ENCODE data around the gene BBS5. TPM values are rescaled to one million over a fixed set of nuclear protein-coding genes. Genes with fewer than 3 reads are reported as not detected.
"Not testable (repeated sequence)": the region's sequence is repeated elsewhere in the genome, so short reads cannot be mapped to it uniquely, and the experiment has no call there.

The BBS5 gene
- total RNA-seq = 1 to 10 TPM; 6.6 to 9.2 (median 7.9) TPM

DNA sequence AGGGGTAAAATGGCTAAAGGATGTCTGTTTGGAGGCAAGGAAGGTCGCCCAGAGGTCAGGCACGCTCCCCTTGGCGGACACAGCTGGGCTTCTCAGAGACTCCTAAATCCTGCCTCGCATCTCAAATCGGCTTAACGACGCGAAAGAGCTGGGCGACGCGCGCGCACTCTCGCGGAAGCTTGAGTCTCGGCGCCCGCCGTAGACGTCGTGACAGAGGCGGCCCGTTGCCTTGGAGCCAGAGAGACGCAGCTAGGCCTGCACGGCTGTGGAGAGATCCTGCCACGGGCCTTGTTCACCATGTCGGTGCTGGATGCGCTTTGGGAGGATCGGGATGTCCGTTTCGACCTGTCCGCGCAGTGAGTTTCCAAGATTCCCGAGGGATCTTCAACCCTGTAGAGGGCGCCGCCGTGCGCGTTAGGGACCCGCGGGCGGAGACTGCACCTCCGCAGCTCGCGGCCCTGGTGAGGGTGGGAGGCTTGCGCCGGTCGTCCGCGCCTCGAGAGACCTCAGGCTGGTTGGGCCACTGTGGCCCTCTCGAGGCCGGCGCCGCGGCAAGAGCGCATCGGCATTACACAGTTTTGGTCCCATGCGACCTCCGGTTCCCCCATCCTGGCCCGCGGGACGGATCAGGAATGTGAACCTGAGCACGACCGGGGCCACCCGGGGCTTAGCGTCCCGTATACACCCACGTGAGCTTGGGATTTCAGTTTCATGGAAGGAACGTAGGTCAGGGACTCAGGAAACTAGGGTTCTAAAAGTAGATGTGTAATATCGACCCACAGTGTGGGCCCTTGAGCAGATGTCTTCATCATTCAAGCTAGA, at the start of gene BBS5:
Gene BBS5, plus strand, starts transcription at position 238 of the 822 bp plus-strand sequence. Its CDS starts 60 bp downstream, at position 298.
- Histone ChIP-seq H3K4me3 (peak within 1 kb of the TSS; percentile 72 to 89 (median 84)), H3K4me1 (no peaks in the 10 kb centered on the region), H3K27ac (peak within 1 kb of the TSS; percentile 83), H3K27me3 (no peaks in the 10 kb centered on the region), H3K9me3 (no peaks in the 10 kb centered on the region), H3K36me3 (no peaks in the 10 kb centered on the region)
- peak; percentile 57 to 82 for DNase-seq (ENCODE audit: low spot score in 2 of 2)
- no peak for TF ChIP-seq POLR2A (IDR thresholded peaks at IDR 0.05)
- TF ChIP-seq POLR2AphosphoS5 (IDR thresholded peaks at IDR 0.05) = peak; percentile 31 to 49 (median 49)
- TF ChIP-seq, protein P1, sequence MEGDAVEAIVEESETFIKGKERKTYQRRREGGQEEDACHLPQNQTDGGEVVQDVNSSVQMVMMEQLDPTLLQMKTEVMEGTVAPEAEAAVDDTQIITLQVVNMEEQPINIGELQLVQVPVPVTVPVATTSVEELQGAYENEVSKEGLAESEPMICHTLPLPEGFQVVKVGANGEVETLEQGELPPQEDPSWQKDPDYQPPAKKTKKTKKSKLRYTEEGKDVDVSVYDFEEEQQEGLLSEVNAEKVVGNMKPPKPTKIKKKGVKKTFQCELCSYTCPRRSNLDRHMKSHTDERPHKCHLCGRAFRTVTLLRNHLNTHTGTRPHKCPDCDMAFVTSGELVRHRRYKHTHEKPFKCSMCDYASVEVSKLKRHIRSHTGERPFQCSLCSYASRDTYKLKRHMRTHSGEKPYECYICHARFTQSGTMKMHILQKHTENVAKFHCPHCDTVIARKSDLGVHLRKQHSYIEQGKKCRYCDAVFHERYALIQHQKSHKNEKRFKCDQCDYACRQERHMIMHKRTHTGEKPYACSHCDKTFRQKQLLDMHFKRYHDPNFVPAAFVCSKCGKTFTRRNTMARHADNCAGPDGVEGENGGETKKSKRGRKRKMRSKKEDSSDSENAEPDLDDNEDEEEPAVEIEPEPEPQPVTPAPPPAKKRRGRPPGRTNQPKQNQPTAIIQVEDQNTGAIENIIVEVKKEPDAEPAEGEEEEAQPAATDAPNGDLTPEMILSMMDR (IDR thresholded peaks at IDR 0.05) = peak in 1 of 3 donors; percentile 35
- intact Hi-C loops (cut with DNase I; ENCODE audit: low total_unique reads) = no loop called here

DNA sequence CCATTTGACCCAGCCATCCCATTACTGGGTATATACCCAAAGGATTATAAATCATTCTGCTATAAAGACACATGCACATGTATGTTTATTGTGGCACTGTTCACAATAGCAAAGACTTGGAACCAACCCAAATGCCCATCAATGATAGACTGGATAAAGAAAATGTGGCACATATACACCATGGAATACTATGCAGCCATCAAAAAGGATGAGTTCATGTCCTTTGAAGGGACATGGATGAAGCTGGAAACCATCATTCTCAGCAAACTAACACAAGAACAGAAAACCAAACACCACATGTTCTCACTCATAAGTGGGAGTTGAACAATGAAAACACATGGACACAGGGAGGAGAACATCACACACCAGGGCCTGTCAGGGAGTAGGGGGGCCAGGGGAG, 47.5 kb upstream of the BBS5 start:
- H3K4me1 ChIP-seq; DNase-seq (ENCODE audit: low spot score in 2 of 2); H3K4me3 ChIP-seq; H3K9me3 ChIP-seq; H3K27ac ChIP-seq; H3K27me3 ChIP-seq; intact Hi-C loops (cut with DNase I; ENCODE audit: low total_unique reads); H3K36me3 ChIP-seq: not testable (repeated sequence)

DNA sequence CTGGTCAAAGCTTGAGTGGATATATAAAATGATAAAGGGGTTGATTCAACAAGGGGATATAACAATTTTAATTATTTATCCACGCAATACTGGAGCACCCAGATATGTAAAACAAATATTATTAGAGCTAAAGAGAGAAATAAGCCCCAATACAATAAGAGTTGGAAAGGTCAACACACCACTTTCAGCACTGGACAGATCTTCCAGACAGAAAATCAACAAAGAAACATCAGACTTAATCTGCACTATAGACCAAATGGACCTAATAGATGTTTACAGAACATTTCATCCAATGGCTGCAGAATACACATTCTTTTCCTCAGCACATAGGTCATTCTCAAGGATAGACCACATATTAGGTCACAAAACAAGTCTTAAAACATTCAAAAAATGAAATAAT, 45.1 kb upstream of the BBS5 start:
- H3K36me3 ChIP-seq; intact Hi-C loops (cut with DNase I; ENCODE audit: low total_unique reads); H3K4me1 ChIP-seq; H3K4me3 ChIP-seq; H3K9me3 ChIP-seq; DNase-seq (ENCODE audit: low spot score in 2 of 2); H3K27me3 ChIP-seq; H3K27ac ChIP-seq: not testable (repeated sequence)

DNA sequence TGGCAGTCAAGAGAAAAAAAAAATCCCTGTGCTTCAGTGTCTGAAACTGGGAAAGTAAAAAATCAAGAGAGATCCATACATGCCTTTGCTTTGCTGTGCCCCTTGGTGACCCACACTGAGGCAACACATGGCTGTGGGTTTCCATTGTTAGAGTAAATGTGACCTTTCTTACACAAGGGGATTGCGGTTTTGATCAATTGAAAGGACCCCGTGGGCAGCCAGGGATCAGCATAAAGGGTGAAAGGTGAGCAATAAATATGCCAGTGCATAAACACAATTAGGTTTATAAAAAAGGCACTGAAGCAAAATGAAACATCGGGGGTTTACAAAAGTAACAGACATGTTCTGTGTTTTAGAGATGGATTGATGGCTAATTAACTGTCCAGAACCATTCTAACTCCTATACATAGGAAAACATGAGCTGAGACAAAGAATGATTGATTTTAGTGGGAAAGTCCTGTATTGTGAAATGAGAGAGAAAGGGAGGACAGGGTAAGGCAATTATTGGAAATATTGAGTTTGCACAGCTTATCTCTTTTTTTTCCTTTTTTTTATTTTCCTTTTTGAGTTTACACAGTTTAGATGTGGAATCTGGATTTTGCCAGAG, 40.7 kb upstream of the BBS5 start:
- DNase-seq (ENCODE audit: low spot score in 2 of 2) = no peak
- H3K27ac ChIP-seq = no peak overlapping the region

DNA sequence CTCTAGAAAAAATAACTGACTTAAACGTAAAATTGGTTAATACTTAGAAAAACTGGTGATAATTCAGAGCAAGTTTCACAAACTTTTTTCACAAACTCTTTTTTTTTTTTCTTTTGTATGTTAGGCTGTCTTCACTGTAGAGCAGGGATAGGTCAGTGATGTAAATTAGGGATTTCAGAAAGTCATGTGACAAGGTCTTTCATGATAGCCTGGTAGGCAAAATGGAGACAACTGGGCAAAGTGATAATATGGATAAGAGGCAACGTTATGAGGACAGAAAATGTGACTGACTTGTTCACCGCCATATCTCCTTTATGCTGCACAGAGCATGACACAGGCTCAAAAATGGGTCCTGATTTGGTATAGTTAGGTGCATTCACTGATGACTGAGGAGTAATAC, 39.4 kb upstream of the BBS5 start:
- TF ChIP-seq, protein P1 (IDR thresholded peaks at IDR 0.05) = no peak
- TF ChIP-seq POLR2AphosphoS5 (IDR thresholded peaks at IDR 0.05) (no peak), POLR2A (IDR thresholded peaks at IDR 0.05) (no peak)
- H3K4me3 ChIP-seq = no peak overlapping the region

More for the DNA sequence above, 40.7 kb upstream of the BBS5 start:
- no peaks in the 10 kb centered on the region for H3K9me3 ChIP-seq
- intact Hi-C loops (cut with DNase I; ENCODE audit: low total_unique reads) = no loop called here
- no peaks in the 10 kb centered on the region for H3K36me3 ChIP-seq
- no peaks in the 10 kb centered on the region for H3K4me1 ChIP-seq
- H3K4me3 ChIP-seq = no peak overlapping the region
- no peaks in the 10 kb centered on the region for H3K27me3 ChIP-seq
- TF ChIP-seq POLR2AphosphoS5 (IDR thresholded peaks at IDR 0.05) = no peak

DNA sequence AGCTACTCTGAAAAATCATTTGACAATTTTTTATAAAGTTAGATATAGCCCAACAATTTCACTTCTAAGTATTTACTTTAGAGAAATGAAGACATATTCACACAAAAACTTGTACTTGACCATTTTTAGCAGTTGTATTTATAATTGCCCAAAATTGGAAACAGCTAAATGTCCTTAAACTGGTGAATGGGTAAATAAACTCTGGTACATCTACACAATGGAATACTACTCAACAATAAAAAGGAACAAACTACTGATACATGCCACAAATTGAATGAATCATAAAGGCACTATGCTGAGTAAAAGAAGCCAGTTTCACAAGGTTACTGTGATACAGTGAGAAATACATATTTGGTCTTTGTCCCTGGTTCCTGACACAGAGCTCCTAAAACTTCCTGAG, 32.8 kb upstream of the BBS5 start:
- no peak for DNase-seq (ENCODE audit: low spot score in 2 of 2)
- Histone ChIP-seq H3K27ac (no peak overlapping the region), H3K4me1 (no peaks in the 10 kb centered on the region), H3K27me3 (no peaks in the 10 kb centered on the region), H3K36me3 (no peaks in the 10 kb centered on the region), H3K9me3 (no peaks in the 10 kb centered on the region), H3K4me3 (no peak overlapping the region)
- TF ChIP-seq, protein P1 (IDR thresholded peaks at IDR 0.05) = no peak
- intact Hi-C loops (cut with DNase I; ENCODE audit: low total_unique reads) = no loop called here

More for the DNA sequence above, 39.4 kb upstream of the BBS5 start:
- Histone ChIP-seq H3K27me3 (no peaks in the 10 kb centered on the region), H3K27ac (no peak overlapping the region), H3K4me1 (no peaks in the 10 kb centered on the region), H3K9me3 (no peaks in the 10 kb centered on the region), H3K36me3 (no peaks in the 10 kb centered on the region)
- DNase-seq (ENCODE audit: low spot score in 2 of 2) = no peak
- intact Hi-C loops (cut with DNase I; ENCODE audit: low total_unique reads) = no loop called here
